HG03139 (cell line): ENCODE results near the gene SSH2.
A peak's percentile ranks its signal among the peaks of the same experiment; 100 is the strongest.

Source experiments
- ATAC-seq: cut with Tn5 transposase; IDR thresholded peaks from one replicate; pipeline ENCODE4 v1.9.1; 2021; ENCODE audit not compliant: unreplicated experiment

Gene SSH2

GRCh38 chr17:29582772-29583171 is 347.3 kb downstream of the SSH2 start:
- no peak for ATAC-seq

GRCh38 chr17:29582254-29582765 is 347.7 kb downstream of the SSH2 start:
- no peak for ATAC-seq

- ATAC-seq, result no peak
Measured at GRCh38 chr17:29581583-29582253, 348.3 kb downstream of the SSH2 start.

GRCh38 chr17:29579866-29580771 is 349.9 kb downstream of the SSH2 start:
- ATAC-seq, result peak; percentile 81

GRCh38 chr17:29578626-29579485 is 351.2 kb downstream of the SSH2 start:
- ATAC-seq, result no peak

- ATAC-seq, result no peak
Measured at GRCh38 chr17:29577385-29578211, 352.4 kb downstream of the SSH2 start.

- no peak for ATAC-seq
Measured at GRCh38 chr17:29577001-29577370, 353.0 kb downstream of the SSH2 start.

DNA sequence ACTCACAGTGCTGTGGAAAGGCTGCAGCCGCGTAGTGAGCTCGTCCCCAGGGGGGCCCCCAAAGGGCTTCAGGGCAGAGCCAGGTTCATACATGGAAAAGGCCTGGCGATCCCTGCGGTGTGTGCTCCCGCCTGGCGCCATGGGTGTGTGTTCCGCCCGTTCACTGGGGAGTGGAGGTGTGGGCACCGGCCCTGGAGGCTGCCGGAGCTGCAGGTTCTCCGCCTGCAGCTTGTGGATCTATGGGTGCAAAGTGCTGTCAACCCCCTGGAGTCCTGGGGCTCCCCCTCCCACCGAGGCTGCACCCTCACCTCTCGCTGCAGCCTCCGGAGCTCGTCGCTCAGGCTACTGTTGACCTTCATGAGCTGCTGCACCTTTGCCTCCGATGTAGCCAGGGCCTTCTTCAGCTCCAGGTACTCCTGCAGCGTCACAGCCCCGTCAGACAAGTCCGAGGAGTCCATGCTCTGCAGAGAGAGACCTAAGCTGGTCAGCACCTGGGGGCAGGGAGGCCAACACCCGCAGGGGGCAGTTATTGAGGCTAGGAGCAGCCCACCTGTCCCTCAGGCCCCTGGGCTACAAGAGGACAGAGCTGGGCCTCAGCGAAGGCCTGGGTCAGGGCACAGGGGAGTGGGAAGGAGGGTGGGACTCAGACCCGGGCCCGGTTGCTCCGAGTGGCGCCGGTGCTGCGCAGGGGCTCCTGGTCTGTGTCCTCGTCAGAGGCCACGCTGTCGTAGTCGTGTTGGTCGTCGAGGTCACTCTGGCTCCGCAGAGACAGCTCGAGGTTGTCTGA is 353.6 kb downstream of the SSH2 start:
- no peak for ATAC-seq
